ENCODE results near the gene GPR22.

DNA sequence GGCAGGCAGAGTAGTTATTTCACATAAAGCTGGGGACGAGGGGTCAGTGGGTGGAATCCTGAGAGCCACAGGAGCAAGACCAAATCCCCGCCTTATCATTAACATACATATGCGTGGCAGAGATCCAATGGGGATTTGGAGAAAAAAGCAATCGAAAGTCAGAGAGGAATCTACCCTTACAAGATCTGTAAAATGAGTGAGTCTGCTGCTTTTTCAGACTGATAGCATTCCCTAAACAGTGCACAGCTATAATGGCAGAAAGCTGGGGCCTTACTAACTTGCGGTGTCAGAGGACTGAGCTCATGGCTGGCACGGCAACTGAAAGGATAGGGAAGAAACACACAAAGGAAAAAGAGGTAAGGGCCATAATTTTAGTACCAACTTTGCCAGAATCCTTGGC, 25.0 kb downstream of the GPR22 start:
- TF ChIP-seq, protein P1, sequence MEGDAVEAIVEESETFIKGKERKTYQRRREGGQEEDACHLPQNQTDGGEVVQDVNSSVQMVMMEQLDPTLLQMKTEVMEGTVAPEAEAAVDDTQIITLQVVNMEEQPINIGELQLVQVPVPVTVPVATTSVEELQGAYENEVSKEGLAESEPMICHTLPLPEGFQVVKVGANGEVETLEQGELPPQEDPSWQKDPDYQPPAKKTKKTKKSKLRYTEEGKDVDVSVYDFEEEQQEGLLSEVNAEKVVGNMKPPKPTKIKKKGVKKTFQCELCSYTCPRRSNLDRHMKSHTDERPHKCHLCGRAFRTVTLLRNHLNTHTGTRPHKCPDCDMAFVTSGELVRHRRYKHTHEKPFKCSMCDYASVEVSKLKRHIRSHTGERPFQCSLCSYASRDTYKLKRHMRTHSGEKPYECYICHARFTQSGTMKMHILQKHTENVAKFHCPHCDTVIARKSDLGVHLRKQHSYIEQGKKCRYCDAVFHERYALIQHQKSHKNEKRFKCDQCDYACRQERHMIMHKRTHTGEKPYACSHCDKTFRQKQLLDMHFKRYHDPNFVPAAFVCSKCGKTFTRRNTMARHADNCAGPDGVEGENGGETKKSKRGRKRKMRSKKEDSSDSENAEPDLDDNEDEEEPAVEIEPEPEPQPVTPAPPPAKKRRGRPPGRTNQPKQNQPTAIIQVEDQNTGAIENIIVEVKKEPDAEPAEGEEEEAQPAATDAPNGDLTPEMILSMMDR (conservative IDR thresholded peaks at IDR 0.05 in 1 of 2, IDR thresholded peaks at IDR 0.05 in 1 of 2; ENCODE audit: extremely low read depth in 1 of 2, insufficient read depth in 1 of 2, low read depth in 1 of 2, low read length in 2 of 2) = no peak
- no peak for TF ChIP-seq EZH2 (IDR thresholded peaks at IDR 0.05; ENCODE audit: borderline replicate concordance, low read length)
